ENCODE measurements around the gene GPN1. TPM values are rescaled to one million over a fixed set of nuclear protein-coding genes. Genes with fewer than 3 reads are reported as not detected.

GPN1 gene
- total and polyA plus RNA-seq, 8 donors: 10.1 to 68.7 (median 29.9) TPM

GRCh38 chr2:27596627-27597026 lies 32.2 kb upstream of the GPN1 start:
- Histone ChIP-seq H3K4me1 (peaks cover 5 to 20% (median 7%) of the 10 kb centered on the region in 4 donors), H3K4me3 (no peak overlapping the region)
- 71 to 84% (median 76%) methylated on average over 1 of the region's 1 CpG for WGBS, 5 donors

GRCh38 chr2:27606611-27607010 lies 22.2 kb upstream of the GPN1 start:
- no peaks in the 10 kb centered on the region for H3K27me3 ChIP-seq
- H3K4me1 ChIP-seq: no peaks in the 10 kb centered on the region
- peaks cover 59 to 93% (median 91%) of the 10 kb centered on the region in 4 donors for H3K36me3 ChIP-seq
- no peaks in the 10 kb centered on the region for H3K9me3 ChIP-seq
- TF ChIP-seq EP300 (IDR thresholded peaks at IDR 0.05) (no peak), POLR2A (IDR thresholded peaks at IDR 0.05) (no peak), POLR2AphosphoS5 (IDR thresholded peaks at IDR 0.05) (no peak), CTCF (IDR thresholded peaks at IDR 0.05) (no peak)
- H3K4me3 ChIP-seq: no peak overlapping the region
- no peak for DNase-seq
- intact Hi-C loops (cut with DNase I; ENCODE audit: low total_unique reads): no loop called here
- WGBS, 5 donors: 84 to 95% (median 91%) methylated on average over 2 of the region's 2 CpGs
- no peak overlapping the region for H3K27ac ChIP-seq

More at GRCh38 chr2:27596627-27597026, 32.2 kb upstream of the GPN1 start:
- no peak for DNase-seq
- Histone ChIP-seq H3K27ac (no peak overlapping the region), H3K36me3 (peaks cover 23 to 58% (median 40%) of the 10 kb centered on the region in 4 donors), H3K27me3 (no peaks in the 10 kb centered on the region), H3K9me3 (peaks cover 0 to 19% (median 12%) of the 10 kb centered on the region in 4 donors)
- intact Hi-C loops (cut with DNase I; ENCODE audit: low total_unique reads): no loop called here
- TF ChIP-seq POLR2A (IDR thresholded peaks at IDR 0.05): no peak
- TF ChIP-seq EP300 (IDR thresholded peaks at IDR 0.05): no peak
- TF ChIP-seq POLR2AphosphoS5 (IDR thresholded peaks at IDR 0.05): no peak
- TF ChIP-seq CTCF (IDR thresholded peaks at IDR 0.05): no peak

- H3K4me3 ChIP-seq: no peak overlapping the region
- WGBS, 5 donors: 94 to 99% (median 96%) methylated on average over 2 of the region's 2 CpGs
- no peak overlapping the region for H3K27ac ChIP-seq
- H3K4me1 ChIP-seq: no peaks in the 10 kb centered on the region
- peaks cover 37 to 92% (median 87%) of the 10 kb centered on the region in 4 donors for H3K36me3 ChIP-seq
- TF ChIP-seq POLR2A (IDR thresholded peaks at IDR 0.05) (no peak), EP300 (IDR thresholded peaks at IDR 0.05) (no peak), POLR2AphosphoS5 (IDR thresholded peaks at IDR 0.05) (no peak), CTCF (IDR thresholded peaks at IDR 0.05) (no peak)
- H3K27me3 ChIP-seq: no peaks in the 10 kb centered on the region
- H3K9me3 ChIP-seq: no peaks in the 10 kb centered on the region
- intact Hi-C loops (cut with DNase I; ENCODE audit: low total_unique reads): no loop called here
- no peak for DNase-seq
These were observed 14.9 kb upstream of the GPN1 start for GRCh38 chr2:27613985-27614384.

GRCh38 chr2:27615316-27615715 lies 13.5 kb upstream of the GPN1 start:
- no peak for DNase-seq
- no peak for TF ChIP-seq POLR2A (IDR thresholded peaks at IDR 0.05)
- no peak for TF ChIP-seq CTCF (IDR thresholded peaks at IDR 0.05)
- no peak for TF ChIP-seq POLR2AphosphoS5 (IDR thresholded peaks at IDR 0.05)
- no peak for TF ChIP-seq EP300 (IDR thresholded peaks at IDR 0.05)
- no peak overlapping the region for H3K4me3 ChIP-seq
- no peaks in the 10 kb centered on the region for H3K9me3 ChIP-seq
- 91 to 99% (median 98%) methylated on average over 3 of the region's 3 CpGs for WGBS, 5 donors
- peaks cover 41 to 93% (median 88%) of the 10 kb centered on the region in 4 donors for H3K36me3 ChIP-seq
- intact Hi-C loops (cut with DNase I; ENCODE audit: low total_unique reads): no loop called here
- no peaks in the 10 kb centered on the region for H3K4me1 ChIP-seq
- H3K27ac ChIP-seq: no peak overlapping the region
- H3K27me3 ChIP-seq: no peaks in the 10 kb centered on the region

All from stomach (tissue), 9 donors.